H1 (cell line): ENCODE results near the gene HK1. TPM values are rescaled to one million over a fixed set of nuclear protein-coding genes. Genes with fewer than 3 reads are reported as not detected.

Experiments
- CTCF ChIA-PET: fragments of 300-600 bp; sonication (Branson Sonifier 250); formaldehyde crosslinking; loops from one replicate; lab custom pipeline; 2021; ENCODE audit not compliant: partially characterized antibody; lab: Charles Lee
- POLR2A ChIA-PET: fragments of 300-600 bp; sonication (Branson Sonifier 250); formaldehyde crosslinking; loops from one replicate; lab custom pipeline; 2021; ENCODE audit warnings: inconsistent platforms; ENCODE audit not compliant: partially characterized antibody; lab: Charles Lee
- DNase-seq, 2 experiments: peaks; one replicate each; pipeline versions ENCODE4 v3.0.0 to v3.0.0-alpha.2; 2010 to 2022; ENCODE audit warnings: low spot score in 2 of 2, low read depth in 1 of 2, mixed read lengths in 1 of 2
- FAIRE-seq: peaks from 2 replicates; lab custom pipeline; 2011; peaks lifted over from hg19 to GRCh38; lab: Jason Lieb, UNC
- H2AFZ ChIP-seq: 2 replicates; pipeline ENCODE4 v1.8.1; 2012; ENCODE audit warnings: low read length, inconsistent platforms
- H2AK5ac ChIP-seq: 2 replicates; pipeline ENCODE4 v1.6.1; 2013; ENCODE audit warnings: low read depth, low read length
- H2BK120ac ChIP-seq: replicated peaks from 2 replicates; pipeline ENCODE3; 2013; ENCODE audit warnings: low read depth, low read length, inconsistent platforms
- H2BK12ac ChIP-seq: 2 replicates; pipeline ENCODE4 v1.6.1; 2013; ENCODE audit warnings: low read depth, low read length
- H2BK15ac ChIP-seq: 2 replicates; pipeline ENCODE4 v1.6.1; 2013; ENCODE audit warnings: low read length
- H2BK20ac ChIP-seq: 2 replicates; pipeline ENCODE4 v1.6.1; 2013; ENCODE audit warnings: low read length
- H2BK5ac ChIP-seq: 2 replicates; pipeline ENCODE4 v1.6.1; 2013; ENCODE audit warnings: low read depth, low read length
- H3K14ac ChIP-seq: 2 replicates; pipeline ENCODE4 v1.6.1; 2013; ENCODE audit warnings: inconsistent platforms; ENCODE audit not compliant: insufficient read length
- H3K18ac ChIP-seq: 2 replicates; pipeline ENCODE4 v1.6.1; 2013; ENCODE audit warnings: low read length; ENCODE audit errors: extremely low read depth
- H3K23ac ChIP-seq: 2 replicates; pipeline ENCODE4 v1.6.1; 2013; ENCODE audit warnings: inconsistent platforms; ENCODE audit not compliant: insufficient read length
- H3K23me2 ChIP-seq: 2 replicates; pipeline ENCODE4 v1.6.1; 2013; ENCODE audit warnings: low read depth, low read length
- H3K27ac ChIP-seq: 2 replicates; pipeline ENCODE4 v1.6.1; 2011; ENCODE audit warnings: low read depth, low read length, inconsistent platforms
- H3K27me3 ChIP-seq, 4 experiments: replicated peaks in 1 of 4; 1 replicate in 1 of 4; 2 replicates in 3 of 4; pipeline versions ENCODE4 v1.6.1 to v1.8.1; 2011 to 2013; ENCODE audit warnings: low read length in 3 of 4, mild to moderate bottlenecking in 3 of 4, inconsistent platforms in 2 of 4, mixed read lengths in 2 of 4, moderate library complexity in 1 of 4; ENCODE audit not compliant: control insufficient read depth in 3 of 4, insufficient read depth in 3 of 4; ENCODE audit errors: extremely low read depth in 1 of 4
- H3K36me3 ChIP-seq, 4 experiments: 2 replicates each; pipeline versions ENCODE4 v1.6.1 to v1.8.1; 2011 to 2013; ENCODE audit warnings: mild to moderate bottlenecking in 4 of 4, low read length in 3 of 4, moderate library complexity in 2 of 4, control low read depth in 1 of 4, inconsistent platforms in 1 of 4; ENCODE audit not compliant: insufficient read depth in 4 of 4, control insufficient read depth in 2 of 4
- H3K4ac ChIP-seq: replicated peaks from 2 replicates; pipeline ENCODE3; 2013; ENCODE audit warnings: low read length, low read depth, mixed read lengths, inconsistent platforms; ENCODE audit not compliant: insufficient read length
- H3K4me1 ChIP-seq, 4 experiments: replicated peaks in 1 of 4; 1 replicate in 1 of 4; 2 replicates in 3 of 4; pipeline versions ENCODE4 v1.6.1 to v1.8.1; 2011 to 2013; ENCODE audit warnings: low read length in 3 of 4, inconsistent platforms in 2 of 4, mixed read lengths in 1 of 4; ENCODE audit not compliant: insufficient read depth in 4 of 4, control insufficient read depth in 3 of 4
- H3K4me2 ChIP-seq, 2 experiments: 2 replicates each; pipeline versions ENCODE4 v1.6.1 to v1.8.1; 2011 to 2013; ENCODE audit warnings: low read depth in 2 of 2, low read length in 2 of 2, control low read depth in 1 of 2, inconsistent platforms in 1 of 2, mild to moderate bottlenecking in 1 of 2; ENCODE audit not compliant: insufficient read depth in 1 of 2
- H3K4me3 ChIP-seq, 4 experiments: fragments of 200-600, 300-600 bp in 1 of 4; sonication (generic), shearing (Covaris generic), sonication (Bioruptor Twin) in 1 of 4; 2 replicates each; pipeline versions ENCODE4 v1.5.1 to v1.8.1; 2011 to 2016; ENCODE audit warnings: low read length in 4 of 4, low read depth in 3 of 4, control low read depth in 2 of 4, inconsistent platforms in 2 of 4, mild to moderate bottlenecking in 2 of 4, mixed read lengths in 1 of 4, moderate library complexity in 1 of 4; ENCODE audit not compliant: insufficient read depth in 2 of 4; ENCODE audit errors: extremely low read depth in 1 of 4
- H3K56ac ChIP-seq: replicated peaks from 2 replicates; pipeline ENCODE3; 2013; ENCODE audit warnings: low read depth, mild to moderate bottlenecking, mixed read lengths, low read length, inconsistent platforms; ENCODE audit not compliant: insufficient read length
- H3K79me1 ChIP-seq: 2 replicates; pipeline ENCODE4 v1.6.1; 2013; ENCODE audit warnings: low read depth, low read length, control low read depth
- H3K79me2 ChIP-seq, 2 experiments: 2 replicates each; pipeline versions ENCODE4 v1.6.1 to v1.8.1; 2012 to 2013; ENCODE audit warnings: low read length in 2 of 2, mild to moderate bottlenecking in 2 of 2, inconsistent platforms in 1 of 2; ENCODE audit not compliant: insufficient read depth in 2 of 2, control insufficient read depth in 1 of 2
- H3K9ac ChIP-seq, 4 experiments: replicated peaks in 1 of 4; 1 replicate in 1 of 4; 2 replicates in 3 of 4; pipeline versions ENCODE4 v1.6.1 to v1.8.1; 2011 to 2013; ENCODE audit warnings: low read depth in 3 of 4, low read length in 3 of 4, control low read depth in 2 of 4, mild to moderate bottlenecking in 2 of 4, moderate library complexity in 2 of 4, inconsistent platforms in 1 of 4; ENCODE audit errors: extremely low read depth in 1 of 4
- H3K9me3 ChIP-seq, 2 experiments: 2 replicates each; pipeline versions ENCODE4 v1.6.1 to v1.8.1; 2012 to 2013; ENCODE audit warnings: mild to moderate bottlenecking in 2 of 2, moderate library complexity in 2 of 2, control low read depth in 1 of 2, inconsistent platforms in 1 of 2, low read depth in 1 of 2, low read length in 1 of 2, mixed read lengths in 1 of 2; ENCODE audit not compliant: insufficient read depth in 2 of 2
- H4K20me1 ChIP-seq, 2 experiments: replicated peaks in 1 of 2; 2 replicates each; pipeline versions ENCODE3 to v1.8.1; 2011 to 2013; ENCODE audit warnings: inconsistent platforms in 2 of 2, low read length in 2 of 2, mild to moderate bottlenecking in 1 of 2; ENCODE audit not compliant: insufficient read depth in 2 of 2, control insufficient read depth in 1 of 2
- H4K5ac ChIP-seq: 2 replicates; pipeline ENCODE4 v1.6.1; 2013; ENCODE audit warnings: low read length, low read depth, mixed read lengths, inconsistent platforms; ENCODE audit not compliant: insufficient read length
- H4K8ac ChIP-seq: 2 replicates; pipeline ENCODE4 v1.8.0; 2013; ENCODE audit warnings: mild to moderate bottlenecking, moderate library complexity, low read length, inconsistent platforms; ENCODE audit not compliant: insufficient read depth; ENCODE audit errors: extremely low read depth
- H4K91ac ChIP-seq: replicated peaks from 2 replicates; pipeline ENCODE3; 2013; ENCODE audit warnings: low read length, mixed read lengths, inconsistent platforms; ENCODE audit not compliant: insufficient read length
- ASH2L ChIP-seq: fragments of 200-600, 300-600 bp; sonication (generic); IDR thresholded peaks from one replicate; pipeline ENCODE4 v1.7.1; 2017; ENCODE audit warnings: low read length
- CBX8 ChIP-seq: fragments of 300-800, 300-1000 bp; sonication (generic); IDR thresholded peaks from 2 replicates; pipeline ENCODE4 v1.7.1; 2016; ENCODE audit warnings: low read depth, low read length, borderline replicate concordance
- CEBPB ChIP-seq: IDR thresholded peaks from 2 replicates; pipeline ENCODE4 v1.6.1; 2012; ENCODE audit warnings: low read depth, low read length
- CHD2 ChIP-seq: IDR thresholded peaks from 2 replicates; pipeline ENCODE4 v1.6.1; 2012; ENCODE audit warnings: low read length, improper control_type of control experiment
- HDAC6 ChIP-seq: IDR thresholded peaks from one replicate; pipeline ENCODE4 v1.7.1; 2012; ENCODE audit warnings: low read depth, mild to moderate bottlenecking, inconsistent platforms, low read length, moderate library complexity
- JUN ChIP-seq: IDR thresholded peaks from 2 replicates; pipeline ENCODE4 v1.6.1; 2011; ENCODE audit warnings: low read depth, mild to moderate bottlenecking, improper control_type of control experiment, low read length
- NRF1 ChIP-seq: IDR thresholded peaks from 2 replicates; pipeline ENCODE4 v1.6.1; 2011; ENCODE audit warnings: mild to moderate bottlenecking, low read depth, low read length, improper control_type of control experiment
- POU5F1 ChIP-seq: IDR thresholded peaks from 2 replicates; pipeline ENCODE4 v1.6.1; 2011; ENCODE audit warnings: low read depth, mild to moderate bottlenecking, low read length, moderate library complexity
- SP1 ChIP-seq: IDR thresholded peaks from 2 replicates; pipeline ENCODE4 v1.6.1; 2011; ENCODE audit warnings: low read depth, low read length
- SP4 ChIP-seq: IDR thresholded peaks from 2 replicates; pipeline ENCODE4 v1.6.1; 2012; ENCODE audit warnings: low read length, inconsistent platforms
- WGBS, 2 experiments: shearing (Covaris generic) in 1 of 2; methylation state at CpG; one replicate each; pipeline versions ENCODE4 v1.1.6 to v1.1.7; 2013 to 2015; ENCODE audit warnings: low lambda C conversion rate in 2 of 2, mixed read lengths in 2 of 2, inconsistent platforms in 1 of 2, low coverage in 1 of 2, missing lambda C conversion rate in 1 of 2; ENCODE audit not compliant: insufficient replicate concordance in 2 of 2, insufficient coverage in 1 of 2, insufficient read length in 1 of 2; ENCODE audit errors: extremely low coverage in 1 of 2, missing lambda C conversion rate in 1 of 2; 5-methylcytosine and 5-hydroxymethylcytosine counted together
- polyA plus RNA-seq, 7 experiments: library from polyadenylated mRNA; depleted of rRNA in 3 of 7; stranded (reverse) in 5 of 7; unstranded in 2 of 7; fragments of >200 nt in 5 of 7; fragments of 200-250 nt in 2 of 7; gene quantifications; 1 replicate in 5 of 7; 2 replicates in 1 of 7; 4 replicates in 1 of 7; pipeline versions ENCODE4 v1.2.1 to v1.2.3, GENCODE V29; 2011 to 2013; ENCODE audit warnings: missing spikeins in 2 of 7, mixed read lengths in 2 of 7
- total RNA-seq: library from RNA; stranded (reverse); fragmentation: NEBNext Ultra II Directional; extraction: Animal tissue kit (Norgen Biotek cat#: 25700); gene quantifications from 2 replicates; pipeline ENCODE4 v1.2.1, GENCODE V29; 2021

Gene HK1
- total and polyA plus RNA-seq, 2 of the 8 experiments (the other 6 are each of a cell fraction or from before 2014, with no cell fraction given): 55.8 to 247 TPM

GRCh38 chr10:69377191-69377590 is 98.9 kb downstream of the HK1 start:
- H3K18ac ChIP-seq: no peak overlapping the region
- no peak overlapping the region for H2BK15ac ChIP-seq
- no peak overlapping the region for H3K14ac ChIP-seq
- no peak overlapping the region for H3K56ac ChIP-seq
- no peaks in the 10 kb centered on the region for H3K27me3 ChIP-seq
- CTCF ChIA-PET: interaction anchor here (0.8 to 5.0 kb wide), 3 partner anchors 14 to 138 kb away, joined by 4 to 42 read pairs (median 6); no protein-coding TSS in a partner anchor
- H3K4me1 ChIP-seq: peaks cover 0 to 20% (median 12%) of the 10 kb centered on the region in 4 experiments; a peak in 6 of 7 replicates
- H3K4ac ChIP-seq: no peak overlapping the region
- H2BK120ac ChIP-seq: no peak overlapping the region
- no peak overlapping the region for H3K27ac ChIP-seq
- no peak overlapping the region for H2BK12ac ChIP-seq
- no peak overlapping the region for H2BK20ac ChIP-seq
- peaks cover 12 to 44% (median 25%) of the 10 kb centered on the region in 4 experiments for H3K36me3 ChIP-seq
- no peak overlapping the region; the same call in 1 of the 2 replicates for H2BK5ac ChIP-seq
- no peak overlapping the region for H3K4me3 ChIP-seq
- H3K9ac ChIP-seq: no peak overlapping the region
- H2AK5ac ChIP-seq: no peak overlapping the region
- H4K8ac ChIP-seq: no peak overlapping the region
- H3K79me2 ChIP-seq: no peaks in the 10 kb centered on the region; a peak in 1 of 4 replicates
- H4K20me1 ChIP-seq: no peaks in the 10 kb centered on the region
- H3K4me2 ChIP-seq: no peak overlapping the region
- H4K5ac ChIP-seq: no peak overlapping the region
- no peaks in the 10 kb centered on the region for H3K9me3 ChIP-seq
- POLR2A ChIA-PET: interaction anchor here (0.7 to 1.1 kb wide), 2 partner anchors 52 to 358 kb away, joined by 3 to 4 read pairs; no protein-coding TSS in a partner anchor
- no peak overlapping the region for H3K23ac ChIP-seq
- no peak overlapping the region for H2AFZ ChIP-seq
- peaks cover 3% of the 10 kb centered on the region for H3K79me1 ChIP-seq
- FAIRE-seq: no peak
- H3K23me2 ChIP-seq: no peaks in the 10 kb centered on the region
- H4K91ac ChIP-seq: no peak overlapping the region
- WGBS, 2 experiments: 94% methylated on average over 6 of the region's 6 CpGs; no CpG with 5 or more reads in 1 of the 2 experiments
- DNase-seq: no peak
- TF ChIP-seq HDAC6: no peak
- no peak for TF ChIP-seq JUN
- TF ChIP-seq POU5F1: no peak
- no peak for TF ChIP-seq CBX8
- TF ChIP-seq SP4: no peak
- no peak for TF ChIP-seq CEBPB
- TF ChIP-seq CHD2: no peak
- no peak for TF ChIP-seq SP1
- no peak for TF ChIP-seq ASH2L
- TF ChIP-seq NRF1: no peak
